Pancreas (tissue), 10 donors: Measurements from ENCODE around the gene MUC5B. TPM values are rescaled to one million over a fixed set of nuclear protein-coding genes. Genes with fewer than 3 reads are reported as not detected.

ENCODE experiments used
- ATAC-seq, 4 donors: fragments of 200-7000 bp; cut with Tn5 transposase; one replicate each; pipeline versions ENCODE4 v1.8.0 to v1.9.1; 2020; ENCODE audit warnings: mild to moderate bottlenecking in 4 of 4, moderate library complexity in 4 of 4
- DNase-seq, 6 donors: peaks; one replicate each; pipeline ENCODE4 v3.0.0-alpha.2; 2020
- FAIRE-seq: peaks from 2 replicates; lab custom pipeline; 2012; peaks lifted over from hg19 to GRCh38; lab: Jason Lieb, UNC
- H3K27ac ChIP-seq, 4 donors: fragments of 200-600 bp; sonication (generic); 1 replicate in 3 of 4; 2 replicates in 1 of 4; pipeline versions ENCODE4 v1.5.0 to v1.8.0; 2020
- H3K27me3 ChIP-seq, 4 donors: fragments of 200-600 bp; one replicate each; pipeline ENCODE4 v1.8.0; 2021
- H3K36me3 ChIP-seq, 3 donors: fragments of 200-600 bp; sonication (generic) in 1 of 3; one replicate each; pipeline versions ENCODE4 v1.5.0 to v1.8.0; 2020 to 2021
- H3K4me1 ChIP-seq, 3 donors: fragments of 200-600 bp; one replicate each; pipeline ENCODE4 v1.8.0; 2021
- H3K4me3 ChIP-seq, 4 donors: fragments of 200-600 bp; sonication (generic) in 2 of 4; one replicate each; pipeline versions ENCODE4 v1.5.0 to v1.8.0; 2020 to 2021
- H3K9me3 ChIP-seq, 4 donors: fragments of 200-600 bp; one replicate each; pipeline ENCODE4 v1.8.0; 2021
- WGBS, 2 donors: extraction: QIAGEN DNeasy Blood & Tissue Kit; methylation state at CpG; one replicate each; pipeline ENCODE4 v1.1.7; 2013; 5-methylcytosine and 5-hydroxymethylcytosine counted together
- intact Hi-C, 3 donors: fragments of 100-400 bp; cut with DNase I; formaldehyde crosslinking; loops; one replicate each; pipeline versions ENCODE4 v1.11.1 to v1.14.2; 2022
- polyA plus RNA-seq, 2 donors: library from polyadenylated mRNA; stranded (reverse); fragments of 200-250 nt; gene quantifications; one replicate each; pipeline ENCODE4 v1.2.3, GENCODE V29; 2013
- total RNA-seq, 6 donors: library from RNA; stranded (reverse); fragmentation: NEBNext Ultra II Directional in 4 of 6; extraction: Animal tissue kit (Norgen Biotek cat#: 25700) in 4 of 6; gene quantifications; one replicate each; pipeline versions ENCODE4 v1.2.1 to v1.2.4, GENCODE V29; 2021 to 2023
- TF ChIP-seq, protein P1 (sequence below), 4 donors: fragments of 200-600 bp; sonication (generic) in 3 of 4; IDR thresholded peaks; one replicate each; pipeline versions ENCODE4 v1.5.0 to v1.8.0; 2021; ENCODE audit warnings: antibody characterized with exemption in 4 of 4
- donor health status: healthy with polysubstance abuse.
- donor health status: DM: no; HTN: no; CAD: no; lungs with moderate emphysema.
- donor health status: DM: no; HTN: no; CAD: no.
- donor health status: control.
- donor health status: control.
- donor health status: Bipolar disorder and iron deficiency.
- donor health status: DM: yes; HTN: yes; CAD: no.
- donor health status: DM: no; HTN: no; CAD: no.
- donor health status: DM: no; HTN: no; CAD: no.
- donor health status: DM: yes; HTN: yes; CAD: no.

MUC5B gene
- total and polyA plus RNA-seq, 8 donors, result 5.1 to 65.4 (median 15.1) TPM

DNA sequence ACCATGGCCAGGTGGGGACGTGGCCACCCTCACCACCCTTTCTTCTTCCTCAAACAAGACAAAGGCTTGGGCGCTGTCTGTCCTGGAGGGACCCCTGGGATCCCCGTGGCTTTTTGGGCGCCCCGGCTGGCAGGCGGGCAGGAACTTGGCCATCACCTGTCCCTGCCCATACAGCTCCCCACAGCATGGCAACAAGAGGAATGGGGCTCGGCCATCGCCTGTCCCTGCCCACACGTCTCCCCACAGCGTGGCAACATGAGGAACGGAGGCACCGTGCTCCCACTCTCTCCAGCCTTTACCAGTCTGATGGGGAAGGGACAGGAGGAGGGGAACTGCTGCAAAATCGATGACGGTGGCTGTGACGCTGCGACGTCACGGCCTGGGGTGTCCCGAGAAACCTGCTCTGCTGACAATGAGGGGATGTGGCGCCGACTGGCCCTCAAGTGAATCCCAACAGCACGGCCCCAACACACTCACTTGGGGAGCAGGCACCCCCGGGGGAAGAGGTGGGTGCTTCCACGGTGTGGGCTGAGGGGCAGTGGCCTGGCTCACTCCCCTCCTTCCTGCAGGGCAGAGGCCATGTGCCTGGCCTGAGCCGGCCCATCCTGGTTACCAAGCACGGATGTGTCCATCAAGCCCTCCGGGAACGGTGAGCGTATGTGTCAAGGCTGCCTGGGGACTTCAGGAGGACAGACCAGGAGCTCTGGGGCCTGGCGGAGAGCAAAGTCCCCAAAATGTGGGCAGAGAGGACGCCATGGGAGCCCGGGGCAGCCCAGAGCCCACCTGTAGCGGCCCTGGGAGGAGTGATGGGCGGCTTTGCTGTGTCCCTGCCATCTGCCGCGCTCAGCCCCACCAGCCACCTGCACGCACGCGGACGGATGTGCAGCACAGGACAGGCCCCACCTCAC lies 56.2 kb downstream of the MUC5B start:
- no peak overlapping the region for H3K27ac ChIP-seq
- ATAC-seq (no peak), FAIRE-seq (no peak), DNase-seq (peak in 2 of 6 donors; percentile 25 to 51)
- H3K9me3 ChIP-seq, result no peaks in the 10 kb centered on the region
- intact Hi-C loops, result no loop called here
- peaks cover 2 to 48% (median 18%) of the 10 kb centered on the region in 3 donors for H3K36me3 ChIP-seq
- H3K4me1 ChIP-seq, result no peaks in the 10 kb centered on the region
- no peak overlapping the region for H3K4me3 ChIP-seq
- no peaks in the 10 kb centered on the region for H3K27me3 ChIP-seq
- TF ChIP-seq, protein P1, sequence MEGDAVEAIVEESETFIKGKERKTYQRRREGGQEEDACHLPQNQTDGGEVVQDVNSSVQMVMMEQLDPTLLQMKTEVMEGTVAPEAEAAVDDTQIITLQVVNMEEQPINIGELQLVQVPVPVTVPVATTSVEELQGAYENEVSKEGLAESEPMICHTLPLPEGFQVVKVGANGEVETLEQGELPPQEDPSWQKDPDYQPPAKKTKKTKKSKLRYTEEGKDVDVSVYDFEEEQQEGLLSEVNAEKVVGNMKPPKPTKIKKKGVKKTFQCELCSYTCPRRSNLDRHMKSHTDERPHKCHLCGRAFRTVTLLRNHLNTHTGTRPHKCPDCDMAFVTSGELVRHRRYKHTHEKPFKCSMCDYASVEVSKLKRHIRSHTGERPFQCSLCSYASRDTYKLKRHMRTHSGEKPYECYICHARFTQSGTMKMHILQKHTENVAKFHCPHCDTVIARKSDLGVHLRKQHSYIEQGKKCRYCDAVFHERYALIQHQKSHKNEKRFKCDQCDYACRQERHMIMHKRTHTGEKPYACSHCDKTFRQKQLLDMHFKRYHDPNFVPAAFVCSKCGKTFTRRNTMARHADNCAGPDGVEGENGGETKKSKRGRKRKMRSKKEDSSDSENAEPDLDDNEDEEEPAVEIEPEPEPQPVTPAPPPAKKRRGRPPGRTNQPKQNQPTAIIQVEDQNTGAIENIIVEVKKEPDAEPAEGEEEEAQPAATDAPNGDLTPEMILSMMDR (IDR thresholded peaks at IDR 0.05), result no peak
- 92 to 94% methylated on average over 40 of the region's 40 CpGs for WGBS, 2 donors

DNA sequence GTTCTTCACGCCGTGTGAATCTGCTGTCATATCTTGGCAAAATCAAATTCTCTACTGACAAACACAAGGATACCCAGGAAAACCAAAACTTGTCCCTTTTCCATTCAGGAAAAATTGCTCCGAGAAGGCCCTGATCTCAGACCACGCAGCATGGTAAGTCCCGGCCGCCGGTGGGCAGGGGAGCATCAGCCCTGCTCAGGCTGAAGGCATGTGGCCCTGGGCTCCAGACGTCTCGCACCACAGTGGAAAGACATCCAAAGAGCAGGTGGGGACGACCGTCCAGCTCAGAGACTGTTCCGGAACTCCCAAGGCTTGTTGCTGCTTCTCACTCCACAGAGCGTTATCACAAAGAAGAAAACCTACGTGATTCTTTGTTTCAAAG lies 56.8 kb downstream of the MUC5B start:
- no peak overlapping the region for H3K27ac ChIP-seq
- TF ChIP-seq, protein P1 (IDR thresholded peaks at IDR 0.05), result no peak
- DNase-seq, result peak in 1 of 6 donors; percentile 21
- FAIRE-seq, result no peak
- ATAC-seq, result no peak
- 92% methylated on average over 14 of the region's 14 CpGs for WGBS, 2 donors
- H3K9me3 ChIP-seq, result no peaks in the 10 kb centered on the region
- H3K4me3 ChIP-seq, result no peak overlapping the region
- peaks cover 2 to 52% (median 21%) of the 10 kb centered on the region in 3 donors for H3K36me3 ChIP-seq
- H3K4me1 ChIP-seq, result no peaks in the 10 kb centered on the region
- intact Hi-C loops, result no loop called here
- H3K27me3 ChIP-seq, result no peaks in the 10 kb centered on the region

DNA sequence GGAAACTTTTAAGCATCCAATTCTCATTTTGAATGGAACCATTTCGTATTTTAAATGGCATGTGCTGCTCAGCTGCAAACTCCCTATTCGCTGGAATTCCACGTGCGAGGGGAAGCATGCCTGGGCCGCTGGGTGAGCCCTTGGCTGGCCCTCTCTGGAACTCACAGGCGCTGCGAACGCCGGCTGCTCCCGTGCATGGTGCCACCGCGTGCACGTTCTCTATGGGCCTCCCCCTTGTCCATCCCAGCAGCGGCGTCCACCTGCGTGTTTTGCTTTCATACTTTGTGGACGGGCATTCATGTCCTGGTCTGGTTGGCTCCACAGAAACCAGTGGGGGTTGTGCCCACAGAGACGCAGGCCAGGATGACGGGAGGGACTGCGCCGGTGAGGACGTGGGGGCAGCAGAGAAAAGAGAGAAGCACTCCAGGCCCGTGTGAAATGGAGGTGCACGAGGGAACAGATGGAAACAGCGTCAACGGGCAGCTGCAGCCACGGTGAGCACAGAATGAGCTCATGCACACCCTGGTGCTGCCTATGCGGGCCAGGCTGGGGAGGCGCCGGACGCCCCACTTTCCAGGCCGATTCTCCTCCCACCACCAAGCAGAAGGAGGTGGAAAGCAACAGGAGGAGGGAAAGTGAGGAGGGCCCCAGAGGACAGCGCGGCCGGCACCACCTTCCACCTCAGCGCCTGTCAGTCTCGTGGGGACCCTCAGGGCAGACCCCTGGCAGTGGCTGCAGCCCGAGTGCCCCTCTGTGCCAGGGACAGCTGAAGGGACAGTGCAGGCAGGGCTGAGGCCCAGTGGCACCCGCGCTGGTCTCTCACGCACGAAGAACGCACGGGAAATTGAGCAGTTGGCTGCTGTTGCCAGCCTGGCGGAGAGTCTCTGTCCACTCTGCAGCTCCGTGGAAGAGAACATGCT lies 57.5 kb downstream of the MUC5B start:
- WGBS, 2 donors, result 92 to 93% methylated on average over 43 to 46 of the region's 46 CpGs
- DNase-seq (peak in 1 of 6 donors; percentile 57), FAIRE-seq (no peak), ATAC-seq (no peak)
- TF ChIP-seq, protein P1 (IDR thresholded peaks at IDR 0.05), result no peak
- no peaks in the 10 kb centered on the region for H3K9me3 ChIP-seq
- no peaks in the 10 kb centered on the region for H3K4me1 ChIP-seq
- peaks cover 2 to 59% (median 28%) of the 10 kb centered on the region in 3 donors for H3K36me3 ChIP-seq
- H3K27ac ChIP-seq, result no peak overlapping the region
- H3K4me3 ChIP-seq, result no peak overlapping the region
- intact Hi-C loops, result no loop called here
- H3K27me3 ChIP-seq, result no peaks in the 10 kb centered on the region

DNA sequence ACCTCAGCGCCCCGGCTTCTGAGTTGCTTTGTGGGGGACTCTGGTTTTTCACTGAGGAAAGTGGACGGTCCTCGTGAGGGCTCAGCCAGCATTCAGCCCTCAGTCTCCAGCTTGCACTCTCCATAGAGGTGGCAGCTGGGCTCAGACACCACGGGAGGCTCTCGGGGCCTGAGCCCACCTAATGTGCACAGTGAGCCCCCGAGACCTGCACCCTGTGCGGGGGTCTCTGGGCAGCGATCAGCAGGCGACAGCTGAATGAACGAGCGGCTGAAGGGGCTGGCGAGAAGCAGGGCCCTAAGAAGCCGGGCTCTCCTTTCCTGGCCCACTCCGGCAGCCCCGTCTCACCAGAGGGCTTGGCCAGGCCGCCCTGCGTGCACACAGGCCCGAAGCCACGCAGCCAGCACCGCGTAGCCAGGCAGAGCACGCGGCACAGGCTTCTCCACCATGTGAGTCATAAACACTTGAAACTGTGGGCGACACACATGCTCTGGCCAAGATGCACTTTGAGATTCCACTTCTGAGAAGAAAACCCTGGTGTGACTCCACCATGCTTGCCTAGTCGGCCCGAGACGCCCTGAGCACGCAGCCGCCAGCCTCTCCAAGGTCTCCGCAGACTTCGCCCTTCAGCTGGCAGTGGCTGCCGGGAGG lies 58.6 kb downstream of the MUC5B start:
- H3K9me3 ChIP-seq, result no peaks in the 10 kb centered on the region
- DNase-seq, result peak in 1 of 6 donors; percentile 59
- TF ChIP-seq, protein P1 (IDR thresholded peaks at IDR 0.05), result no peak
- intact Hi-C loops, result no loop called here
- no peaks in the 10 kb centered on the region for H3K4me1 ChIP-seq
- no peak overlapping the region for H3K27ac ChIP-seq
- H3K4me3 ChIP-seq, result no peak overlapping the region
- WGBS, 2 donors, result 89 to 90% methylated on average over 33 of the region's 33 CpGs
- H3K27me3 ChIP-seq, result no peaks in the 10 kb centered on the region
- no peak for FAIRE-seq
- H3K36me3 ChIP-seq, result peaks cover 2 to 59% (median 27%) of the 10 kb centered on the region in 3 donors
- ATAC-seq, result no peak
